A549 treated with CpdA at 1 μM for 4 hours (cell line): ENCODE data around the gene APIP. TPM values are rescaled to one million over a fixed set of nuclear protein-coding genes. Genes with fewer than 3 reads are reported as not detected.

Source experiments
- total RNA-seq: library from RNA; stranded (reverse); fragments of 200-300 nt; extraction: Qiagen RNA extraction; gene quantifications from 5 replicates; pipeline ENCODE4 v1.2.3, GENCODE V29; 2022; ENCODE audit warnings: low read depth

The APIP gene, protein sequence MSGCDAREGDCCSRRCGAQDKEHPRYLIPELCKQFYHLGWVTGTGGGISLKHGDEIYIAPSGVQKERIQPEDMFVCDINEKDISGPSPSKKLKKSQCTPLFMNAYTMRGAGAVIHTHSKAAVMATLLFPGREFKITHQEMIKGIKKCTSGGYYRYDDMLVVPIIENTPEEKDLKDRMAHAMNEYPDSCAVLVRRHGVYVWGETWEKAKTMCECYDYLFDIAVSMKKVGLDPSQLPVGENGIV
- 21.9 to 28.4 TPM (median 25.3 TPM) in 5 replicates for total RNA-seq

DNA sequence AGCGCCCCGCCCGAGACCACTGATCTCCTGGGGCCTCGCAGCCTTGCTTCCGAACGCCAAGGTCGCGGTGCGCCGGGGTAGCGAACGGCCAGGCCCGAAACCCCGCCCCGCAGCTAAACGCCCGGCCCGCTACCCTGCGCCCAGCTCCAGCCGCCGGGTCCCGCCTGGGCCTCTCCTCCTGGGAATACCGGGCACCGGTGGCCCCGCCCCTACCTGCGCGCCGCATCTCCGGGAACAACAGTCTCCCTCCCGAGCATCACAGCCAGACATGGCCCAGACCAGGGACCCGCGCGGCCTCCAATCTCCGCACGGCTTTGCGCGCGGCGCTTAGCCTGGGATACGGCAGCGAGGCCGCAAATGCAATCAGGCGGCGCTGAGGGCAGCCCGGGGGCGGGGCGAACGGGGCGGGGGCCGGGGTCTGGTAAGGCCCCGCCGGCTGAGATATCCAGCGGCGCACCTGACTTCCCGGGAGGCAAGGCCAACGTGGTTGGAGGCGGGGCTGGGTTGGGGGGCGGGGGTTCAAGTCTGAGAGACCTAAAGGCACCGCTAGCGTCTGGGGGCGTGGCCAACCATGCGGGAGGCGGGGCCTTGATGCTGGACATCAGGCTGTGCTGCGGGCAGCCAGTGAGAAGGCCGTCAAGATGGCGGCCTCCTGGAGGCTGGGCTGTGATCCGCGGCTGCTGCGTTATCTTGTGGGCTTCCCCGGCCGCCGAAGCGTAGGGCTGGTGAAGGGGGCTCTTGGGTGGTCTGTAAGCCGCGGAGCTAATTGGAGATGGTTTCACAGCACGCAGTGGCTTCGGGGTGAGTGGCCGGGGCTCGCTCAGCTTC is at the start of gene APIP, which contains the start of gene PDHX:
Gene APIP (minus strand): TSS at position 365 of the 828 bp plus-strand sequence. CDS start 95 bp downstream, at position 270.
Gene PDHX (plus strand): TSS at position 604 of the 828 bp plus-strand sequence. CDS start 38 bp downstream, at position 642.

Other genes with a start within 250 kb of the APIP start
- 29.4 to 31.2 TPM (median 30.5 TPM) in 5 replicates for gene PDHX, start 239 bp upstream of the APIP start, total RNA-seq
- 669 to 1,027 TPM (median 794 TPM) in 5 replicates for gene CD44, start 222.8 kb upstream of the APIP start, total RNA-seq